Keratinocyte (primary cell): ENCODE measurements around the gene LYPD6B. TPM values are rescaled to one million over a fixed set of nuclear protein-coding genes. Genes with fewer than 3 reads are reported as not detected.

Experiments
- DNase-seq: peaks from one replicate; pipeline ENCODE4 v3.0.0-alpha.2; 2011; ENCODE audit warnings: low read depth, missing footprints, low spot score
- FAIRE-seq: peaks from 2 replicates; lab custom pipeline; 2011; peaks lifted over from hg19 to GRCh38; lab: Jason Lieb, UNC
- H2AFZ ChIP-seq: 2 replicates; pipeline ENCODE4 v1.6.0; 2012; ENCODE audit warnings: low read length, control low read depth, inconsistent platforms; ENCODE audit not compliant: control insufficient read depth
- H3K27ac ChIP-seq: 2 replicates; pipeline ENCODE4 v1.5.1; 2011; ENCODE audit warnings: low read length; ENCODE audit not compliant: control insufficient read depth, insufficient read depth
- H3K27me3 ChIP-seq: 3 replicates; pipeline ENCODE4 v1.6.0; 2011; ENCODE audit warnings: low read length; ENCODE audit not compliant: control insufficient read depth, insufficient read depth; ENCODE audit errors: extremely low read depth
- H3K36me3 ChIP-seq, 2 experiments: 2 replicates in 1 of 2; 3 replicates in 1 of 2; pipeline ENCODE4 v1.5.1; 2011; ENCODE audit warnings: low read length in 2 of 2, mild to moderate bottlenecking in 1 of 2; ENCODE audit not compliant: control insufficient read depth in 2 of 2, insufficient read depth in 2 of 2; ENCODE audit errors: extremely low read depth in 1 of 2
- H3K4me1 ChIP-seq: 3 replicates; pipeline ENCODE4 v1.5.1; 2011; ENCODE audit warnings: low read length; ENCODE audit not compliant: control insufficient read depth, insufficient read depth; ENCODE audit errors: extremely low read depth
- H3K4me2 ChIP-seq: 3 replicates; pipeline ENCODE4 v1.6.0; 2011; ENCODE audit warnings: low read depth, low read length; ENCODE audit not compliant: control insufficient read depth, insufficient read depth; ENCODE audit errors: extremely low read depth
- H3K4me3 ChIP-seq, 3 experiments: fragments of 200-600 bp in 1 of 3; sonication (generic) in 1 of 3; 2 replicates in 2 of 3; 3 replicates in 1 of 3; pipeline ENCODE4 v1.5.1; 2011 to 2016; ENCODE audit warnings: low read length in 3 of 3, mild to moderate bottlenecking in 3 of 3, control low read depth in 2 of 3, inconsistent platforms in 1 of 3, low read depth in 1 of 3, mixed read lengths in 1 of 3, mixed run types in 1 of 3, moderate library complexity in 1 of 3; ENCODE audit not compliant: control insufficient read depth in 2 of 3, insufficient read depth in 2 of 3; ENCODE audit errors: extremely low read depth in 1 of 3
- H3K79me2 ChIP-seq: 2 replicates; pipeline ENCODE4 v1.6.0; 2012; ENCODE audit warnings: low read length; ENCODE audit not compliant: control insufficient read depth, insufficient read depth
- H3K9ac ChIP-seq: 3 replicates; pipeline ENCODE4 v1.6.0; 2011; ENCODE audit warnings: low read length; ENCODE audit not compliant: control insufficient read depth, insufficient read depth; ENCODE audit errors: extremely low read depth
- H3K9me1 ChIP-seq: 3 replicates; pipeline ENCODE4 v1.6.0; 2011; ENCODE audit warnings: low read length; ENCODE audit not compliant: control insufficient read depth, insufficient read depth; ENCODE audit errors: extremely low read depth
- H3K9me3 ChIP-seq: 2 replicates; pipeline ENCODE4 v1.5.1; 2012; ENCODE audit warnings: low read depth, low read length; ENCODE audit not compliant: control insufficient read depth
- H4K20me1 ChIP-seq: 3 replicates; pipeline ENCODE4 v1.6.0; 2011; ENCODE audit warnings: low read length; ENCODE audit not compliant: control insufficient read depth, insufficient read depth; ENCODE audit errors: extremely low read depth
- CTCF ChIP-seq, 3 experiments: IDR thresholded peaks in 1 of 3; conservative IDR thresholded peaks in 1 of 3; optimal IDR thresholded peaks in 1 of 3; 2 replicates in 2 of 3; 3 replicates in 1 of 3; pipeline versions ENCODE3 to v1.5.1; 2011; ENCODE audit warnings: low read length in 3 of 3, mild to moderate bottlenecking in 3 of 3, moderate library complexity in 2 of 3, control low read depth in 1 of 3, inconsistent platforms in 1 of 3; ENCODE audit not compliant: insufficient read depth in 2 of 3; ENCODE audit errors: extremely low read depth in 1 of 3
- EZH2 ChIP-seq: IDR thresholded peaks from one replicate; pipeline ENCODE4 v1.6.1; 2012; ENCODE audit warnings: inconsistent platforms, mild to moderate bottlenecking, low read length, moderate library complexity
- dilution Hi-C: fragments of 300-500 bp; cut with MboI; formaldehyde crosslinking; loops from one replicate; pipeline ENCODE4 v1.7.0; 2020; ENCODE audit warnings: low sequenced_read_pairs; ENCODE audit not compliant: extremely low pct_ligation_motif_present
- polyA plus RNA-seq, 5 experiments: library from polyadenylated mRNA; depleted of rRNA in 3 of 5; stranded (reverse) in 3 of 5; stranded (forward) in 1 of 5; unstranded in 1 of 5; fragments of >200 nt; gene quantifications; 1 replicate in 1 of 5; 2 replicates in 3 of 5; 3 replicates in 1 of 5; pipeline versions ENCODE4 v1.2.1 to v1.2.3, GENCODE V29; 2011 to 2012; ENCODE audit warnings: missing spikeins in 2 of 5, low read depth in 1 of 5, low replicate concordance in 1 of 5

Gene LYPD6B
- polyA plus RNA-seq, 1 donor (not counting 4 experiments of a cell fraction or from before 2014, with no cell fraction given), result 24.7 TPM

- H3K27me3 ChIP-seq, result no peaks in the 10 kb centered on the region
- dilution Hi-C loops, result no loop called here
- no peak for DNase-seq
- no peak overlapping the region for H2AFZ ChIP-seq
- TF ChIP-seq EZH2, result no peak
- TF ChIP-seq CTCF (optimal IDR thresholded peaks at IDR 0.05 in 1 of 3, IDR thresholded peaks at IDR 0.05 in 1 of 3, conservative IDR thresholded peaks at IDR 0.05 in 1 of 3; ENCODE audit: extremely low read depth in 1 of 3, insufficient read depth in 2 of 3, low read length in 3 of 3), result no peak
- H3K27ac ChIP-seq, result no peak overlapping the region
- H3K9me3 ChIP-seq, result no peaks in the 10 kb centered on the region
- no peak overlapping the region for H3K4me3 ChIP-seq
- no peak overlapping the region for H3K4me2 ChIP-seq
- FAIRE-seq, result no peak
- no peaks in the 10 kb centered on the region for H4K20me1 ChIP-seq
- H3K79me2 ChIP-seq, result no peaks in the 10 kb centered on the region
- no peaks in the 10 kb centered on the region for H3K9me1 ChIP-seq
- no peak overlapping the region for H3K9ac ChIP-seq
- H3K36me3 ChIP-seq, result no peaks in the 10 kb centered on the region
- H3K4me1 ChIP-seq, result peaks cover 12% of the 10 kb centered on the region
Measured at GRCh38 chr2:149184991-149185390, 146.5 kb downstream of the LYPD6B start.

- no peak overlapping the region for H3K9ac ChIP-seq
- H3K79me2 ChIP-seq, result no peaks in the 10 kb centered on the region
- dilution Hi-C loops, result no loop called here
- H4K20me1 ChIP-seq, result no peaks in the 10 kb centered on the region
- no peak for TF ChIP-seq CTCF (optimal IDR thresholded peaks at IDR 0.05 in 1 of 3, IDR thresholded peaks at IDR 0.05 in 1 of 3, conservative IDR thresholded peaks at IDR 0.05 in 1 of 3; ENCODE audit: extremely low read depth in 1 of 3, insufficient read depth in 2 of 3, low read length in 3 of 3)
- TF ChIP-seq EZH2, result no peak
- no peak for FAIRE-seq
- no peak overlapping the region for H3K27ac ChIP-seq
- no peaks in the 10 kb centered on the region for H3K9me1 ChIP-seq
- H3K9me3 ChIP-seq, result no peaks in the 10 kb centered on the region
- no peaks in the 10 kb centered on the region for H3K36me3 ChIP-seq
- no peaks in the 10 kb centered on the region for H3K27me3 ChIP-seq
- peaks cover 12% of the 10 kb centered on the region for H3K4me1 ChIP-seq
- no peak for DNase-seq
- no peak overlapping the region for H2AFZ ChIP-seq
- H3K4me2 ChIP-seq, result no peak overlapping the region
- no peak overlapping the region for H3K4me3 ChIP-seq
Measured at GRCh38 chr2:149185942-149186490, 147.5 kb downstream of the LYPD6B start.
